Activated CD4-positive, alpha-beta T cell treated with anti-CD3 and anti-CD28 coated beads, Interleukin-2, amount 50 U/mL, for 24 hours (primary cell): Measurements from ENCODE around the gene ABHD2.
"Not testable (repeated sequence)": the region's sequence is repeated elsewhere in the genome, so short reads cannot be mapped to it uniquely, and the experiment has no call there.

Source experiments
- DNase-seq, 2 donors: peaks; one replicate each; pipeline ENCODE4 v3.0.0-alpha.2; 2020; ENCODE audit warnings: low read depth in 1 of 2, low spot score in 1 of 2

Gene ABHD2

DNA sequence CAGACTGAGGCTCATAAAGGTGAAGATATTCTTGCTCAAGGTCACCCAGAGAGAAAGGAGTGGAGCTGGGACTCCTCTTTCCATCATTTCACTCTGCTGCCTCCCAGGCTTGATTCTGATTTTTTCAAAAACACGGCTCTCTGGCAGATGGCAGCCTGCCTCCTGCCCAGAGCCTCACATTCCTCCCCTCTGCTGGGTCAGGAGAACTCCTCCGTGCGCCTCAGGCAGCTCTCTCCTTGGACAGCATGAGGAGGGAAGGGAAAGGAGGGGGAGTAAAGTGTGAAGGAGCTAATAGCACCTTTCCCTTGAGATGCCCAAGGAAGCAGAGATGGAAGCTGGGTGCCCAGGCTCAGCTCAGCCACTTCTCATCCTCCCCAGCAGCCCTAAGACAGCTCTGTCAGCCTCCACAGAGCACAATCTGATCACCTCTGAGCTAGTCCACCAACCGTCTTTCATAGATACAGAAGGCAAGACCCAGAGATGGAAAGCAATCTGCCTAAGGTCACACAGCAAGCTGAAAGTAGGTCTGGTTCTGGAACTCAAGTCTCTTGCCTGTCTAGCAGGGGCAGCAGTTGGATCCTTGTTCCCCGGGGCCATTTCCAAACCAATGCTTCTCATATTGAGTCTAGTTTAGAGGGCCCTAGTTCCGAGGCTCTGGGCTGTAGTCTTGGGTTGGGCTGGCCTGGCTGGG lies 129.6 kb downstream of the ABHD2 start:
- no peak for DNase-seq

DNA sequence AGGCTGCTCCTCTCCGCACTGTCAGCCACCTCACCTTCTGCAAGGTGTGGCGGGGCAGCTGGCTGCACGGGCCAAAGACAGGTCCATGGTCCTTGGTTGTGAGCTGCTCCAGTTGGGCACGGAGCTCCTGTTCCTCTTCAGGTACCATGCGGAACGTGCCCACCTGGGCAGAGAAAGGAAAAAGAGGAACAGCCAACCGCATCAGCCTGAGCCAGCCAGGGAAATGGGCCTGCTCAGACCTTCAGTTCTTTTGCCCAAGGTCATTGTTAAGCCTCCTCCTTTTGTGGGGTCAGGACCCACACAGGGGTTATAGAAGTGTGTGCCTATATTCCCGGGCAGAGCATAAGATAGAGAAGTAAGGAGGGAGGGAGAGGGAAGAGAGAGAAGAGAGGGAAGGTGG lies 130.3 kb downstream of the ABHD2 start:
- DNase-seq = no peak

DNA sequence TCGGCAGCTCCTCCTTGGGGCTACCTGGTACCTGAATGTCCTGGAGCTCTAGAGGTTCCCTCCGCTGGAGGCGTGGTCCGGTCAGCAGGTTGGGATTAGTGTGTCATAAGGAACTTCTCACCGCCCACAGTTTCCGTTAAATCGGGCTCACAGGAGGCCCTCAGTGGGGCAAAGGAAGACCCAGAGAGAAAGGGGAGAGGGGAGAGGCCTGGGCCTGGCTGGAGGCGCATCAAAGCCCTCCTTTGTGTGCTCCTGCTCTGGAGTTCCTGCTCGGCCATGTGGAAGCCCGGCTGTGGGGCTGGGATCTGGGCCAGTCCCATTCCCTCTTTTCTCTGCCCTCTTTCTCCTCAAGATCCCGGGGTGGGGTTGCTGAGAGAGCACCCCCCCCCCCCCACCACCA lies 133.3 kb downstream of the ABHD2 start, which contains the start of gene RLBP1:
Gene RLBP1, minus strand, starts transcription at position 37 of the 400 bp plus-strand sequence. CDS start 2,604 bp downstream, outside the sequence.
- no peak for DNase-seq

DNA sequence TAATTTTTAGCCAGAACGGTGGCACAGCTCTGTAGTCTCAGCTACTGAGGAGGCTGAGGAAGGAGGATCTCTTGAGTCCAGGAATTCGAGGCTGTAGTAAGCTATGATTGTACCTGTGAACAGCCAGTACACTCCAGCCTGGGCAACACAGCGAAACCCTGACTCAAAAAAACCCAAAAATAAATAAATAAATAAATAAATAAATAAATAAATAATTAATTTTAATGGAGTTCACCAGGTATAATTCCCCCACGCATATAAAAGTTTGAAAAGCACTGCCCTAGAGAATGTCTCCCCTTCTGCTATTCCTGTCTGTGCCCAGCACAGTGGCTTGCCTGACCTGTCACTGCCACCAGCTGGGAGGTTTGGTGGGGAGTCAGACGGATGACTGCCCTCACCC lies 137.3 kb downstream of the ABHD2 start:
- DNase-seq = no peak

DNA sequence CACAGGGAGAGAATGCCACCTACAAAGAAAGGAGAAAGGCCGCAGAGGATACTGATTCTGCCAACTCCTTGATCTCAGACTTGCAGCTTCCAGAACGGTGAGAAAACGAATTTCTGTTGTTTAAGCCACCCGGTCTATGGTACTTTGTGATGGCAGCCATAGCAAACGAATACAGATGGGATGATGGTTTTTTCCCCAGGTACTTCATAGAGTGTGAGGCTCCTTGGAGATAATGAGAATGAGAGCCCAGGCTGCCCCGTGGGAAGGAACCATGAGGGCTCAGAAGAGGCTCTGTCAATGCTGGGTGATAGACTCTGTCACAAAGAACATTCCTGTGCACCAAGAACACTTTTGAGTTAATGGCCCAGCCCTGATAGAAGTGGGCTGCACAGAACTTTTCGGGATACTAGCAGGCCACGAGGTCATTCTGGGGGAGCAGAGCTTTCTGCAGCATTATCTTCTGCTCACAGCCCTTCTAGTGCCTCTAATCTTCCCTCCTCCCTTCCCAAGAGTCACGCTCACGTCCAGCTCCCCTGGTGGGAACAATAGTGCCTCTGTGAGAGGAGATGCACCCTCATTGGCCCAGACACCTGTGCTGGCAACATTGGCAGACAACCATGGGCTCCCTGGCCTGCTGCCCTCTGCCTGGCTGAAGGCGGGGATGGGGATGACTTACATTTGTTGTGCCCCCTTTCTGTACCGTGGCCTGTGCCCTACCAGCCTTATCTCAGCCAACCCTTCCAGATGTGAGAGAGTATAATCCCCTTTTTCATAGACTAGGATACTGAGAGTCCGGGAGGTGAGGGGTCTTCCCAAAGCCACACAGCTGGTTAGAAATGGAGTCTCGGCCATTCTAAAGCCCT lies 138.3 kb downstream of the ABHD2 start:
- DNase-seq = no peak

DNA sequence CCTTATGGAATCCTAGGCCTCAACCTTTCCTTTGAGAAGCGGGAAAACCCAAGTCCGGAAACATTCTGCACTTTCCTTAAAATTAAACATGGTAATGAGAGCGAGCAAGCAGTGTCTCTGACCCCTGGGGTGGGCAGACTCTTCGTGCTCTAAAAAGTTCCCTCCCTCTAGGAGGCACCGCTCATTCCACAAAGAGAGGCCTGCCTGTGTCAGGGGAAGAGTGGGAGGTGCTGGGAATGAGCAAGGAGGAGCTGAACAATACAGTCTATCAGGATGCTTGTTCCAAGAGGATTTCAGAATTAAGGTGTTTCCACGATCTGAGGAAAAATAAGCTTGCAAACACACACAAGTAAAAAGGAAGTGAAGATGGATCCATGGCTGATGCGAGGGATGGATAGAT lies 139.2 kb downstream of the ABHD2 start:
- DNase-seq = no peak

DNA sequence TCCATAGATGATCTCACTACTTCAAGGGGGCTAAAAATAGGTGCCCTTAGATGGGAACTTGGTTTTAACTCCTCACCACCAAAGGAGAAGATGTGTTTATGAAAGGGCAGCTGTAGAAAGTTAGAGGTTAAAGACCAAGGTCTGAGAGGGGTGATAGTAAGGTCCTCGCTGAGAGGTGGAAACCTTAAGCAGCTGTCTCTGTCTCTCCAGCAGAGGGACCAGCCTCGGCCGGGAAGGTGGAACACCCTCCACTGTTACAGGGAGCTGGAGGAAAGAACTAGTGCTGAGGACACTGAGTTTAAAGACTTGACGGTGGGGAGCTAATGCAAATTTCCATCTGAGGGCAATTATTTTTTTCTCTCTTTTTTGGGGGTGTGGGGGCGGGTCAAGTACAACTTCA lies 142.0 kb downstream of the ABHD2 start:
- DNase-seq = no peak

DNA sequence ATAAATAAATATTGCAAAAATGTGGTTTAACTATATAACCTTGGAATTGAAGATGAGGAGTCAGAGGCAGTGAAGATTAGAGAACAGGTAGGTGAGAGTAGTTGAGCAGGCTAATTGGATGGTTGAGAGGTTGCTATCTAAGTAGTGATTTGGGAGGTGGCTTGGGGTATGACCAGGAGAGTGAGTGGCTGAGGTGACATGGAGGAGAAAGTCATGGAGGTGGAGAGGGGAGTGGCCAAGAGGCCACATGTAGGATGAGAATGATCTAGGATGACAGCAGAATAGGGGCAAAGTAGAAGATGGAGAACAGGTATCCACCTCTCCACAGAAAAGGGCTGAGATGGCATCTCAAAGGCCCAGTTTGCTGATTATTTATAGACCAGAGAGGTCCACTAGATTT lies 143.6 kb downstream of the ABHD2 start:
- no peak for DNase-seq

DNA sequence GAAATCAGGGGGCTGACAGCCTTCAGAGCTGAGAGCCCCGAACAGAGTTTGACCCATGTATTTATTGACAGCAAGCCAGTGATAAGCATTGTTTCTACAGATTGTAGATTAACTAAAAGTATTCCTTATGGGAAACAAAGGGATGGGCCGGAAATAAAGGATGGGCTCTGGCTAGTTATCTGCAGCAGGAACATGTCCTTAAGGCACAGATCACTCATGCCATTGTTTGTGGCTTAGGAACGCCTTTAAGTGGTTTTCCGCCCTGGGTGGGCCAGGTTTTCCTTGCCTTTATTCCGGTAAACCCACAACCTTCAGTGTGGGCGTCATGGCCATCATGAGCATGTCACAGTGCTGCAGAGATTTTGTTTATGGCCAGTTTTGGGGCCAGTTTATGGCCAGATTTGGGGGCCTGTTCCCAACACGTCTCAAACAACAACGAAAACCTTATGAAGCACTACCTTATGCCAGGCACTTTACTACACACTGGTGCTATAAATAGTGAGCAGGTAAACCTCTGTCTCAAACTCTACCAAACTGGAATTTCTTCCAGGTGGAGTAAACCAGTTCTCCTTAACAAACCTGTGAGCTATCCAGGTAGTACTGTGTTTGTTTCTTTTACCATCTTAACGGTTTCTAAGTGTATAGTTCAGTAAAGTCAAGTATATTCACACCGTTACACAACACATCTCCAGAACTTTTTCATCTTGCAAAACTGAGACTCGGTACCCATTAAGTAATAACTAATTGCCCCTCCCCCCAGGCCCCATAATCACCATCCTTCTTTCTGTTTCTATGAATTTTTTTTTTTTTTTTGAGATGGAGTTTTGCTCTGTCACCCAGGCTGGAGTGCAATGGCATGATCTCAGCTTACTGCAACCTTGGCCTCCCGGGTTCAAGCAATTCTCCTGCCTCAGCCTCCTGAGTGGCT lies 151.9 kb downstream of the ABHD2 start:
- DNase-seq = not testable (repeated sequence)

DNA sequence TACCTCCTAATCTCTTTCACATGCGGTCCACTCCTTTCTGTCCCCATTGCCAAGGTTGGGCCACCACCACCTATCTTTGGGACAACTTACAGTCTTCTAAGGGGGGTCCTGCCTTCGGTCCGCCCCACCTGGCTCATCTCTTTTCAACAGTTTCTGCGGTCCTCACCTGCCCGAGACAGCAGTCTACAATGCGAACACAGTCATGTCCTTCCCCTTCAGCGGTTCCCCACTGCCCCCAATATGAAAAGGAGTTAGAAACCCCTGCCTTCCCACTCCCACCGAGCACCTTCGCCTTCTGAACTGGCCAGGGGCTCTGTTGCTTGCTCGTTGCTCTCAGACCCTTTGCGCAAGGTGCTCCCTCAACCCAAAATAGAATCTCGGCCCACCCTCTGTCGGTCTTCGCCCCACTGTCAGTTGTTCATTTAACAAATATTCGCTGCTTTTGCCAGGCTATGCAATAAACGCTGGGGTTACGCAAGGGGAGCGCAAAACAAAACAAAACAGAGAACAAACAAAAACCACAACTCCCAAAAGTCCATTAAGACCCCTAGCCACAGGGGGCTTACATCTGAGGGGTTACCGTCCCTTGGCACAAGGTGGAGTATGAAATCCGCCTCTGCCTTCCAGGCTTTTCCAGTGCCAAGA lies 154.9 kb downstream of the ABHD2 start:
- no peak for DNase-seq

DNA sequence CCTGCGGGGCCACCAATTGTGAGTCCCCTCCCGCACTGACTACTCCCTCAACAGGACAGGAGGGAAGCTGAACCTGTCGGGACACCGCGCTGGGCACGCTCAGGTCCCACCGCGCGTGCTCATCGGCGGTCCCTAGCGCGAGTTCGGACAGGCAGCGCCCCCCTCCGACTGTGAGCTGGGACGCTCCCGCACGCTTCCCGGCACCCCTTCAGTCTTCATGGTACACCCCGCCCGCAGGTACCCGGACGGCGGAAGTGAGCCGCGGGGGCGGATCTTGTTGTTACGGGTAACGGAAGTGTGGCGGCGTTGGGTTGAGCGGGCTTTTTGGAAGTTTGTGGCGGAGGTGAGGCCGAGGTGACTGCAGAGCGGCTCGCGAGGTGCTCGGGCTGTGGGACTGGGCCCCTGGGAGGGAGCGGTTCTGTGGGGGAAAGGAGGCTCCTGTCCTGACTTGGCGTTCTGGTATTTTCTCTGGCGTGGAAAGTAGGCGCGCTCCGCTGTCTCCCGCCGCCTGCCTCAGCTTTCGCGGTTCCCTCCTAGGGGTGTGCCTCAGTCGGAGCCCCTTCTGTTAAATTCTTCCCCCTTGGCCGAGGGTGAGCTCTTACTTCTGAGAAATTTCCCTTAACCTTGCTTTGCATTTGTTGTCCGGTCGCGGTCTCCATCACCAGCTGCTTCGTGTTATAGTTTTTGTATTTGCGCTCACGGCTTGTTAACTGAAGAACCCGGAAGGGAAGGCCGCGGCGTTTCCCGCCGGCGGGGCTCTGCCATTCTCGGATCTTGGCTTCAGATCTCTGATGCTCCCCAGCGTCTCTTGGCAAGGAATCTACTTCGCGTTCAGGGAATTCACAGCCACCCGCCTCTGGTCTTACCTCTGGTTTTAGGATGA lies 155.7 kb downstream of the ABHD2 start, which contains the start of gene FANCI:
Gene FANCI, plus strand, starts transcription at position 289 of the 883 bp plus-strand sequence. CDS start 3,669 bp downstream, outside the sequence.
- DNase-seq = peak; percentile 95

DNA sequence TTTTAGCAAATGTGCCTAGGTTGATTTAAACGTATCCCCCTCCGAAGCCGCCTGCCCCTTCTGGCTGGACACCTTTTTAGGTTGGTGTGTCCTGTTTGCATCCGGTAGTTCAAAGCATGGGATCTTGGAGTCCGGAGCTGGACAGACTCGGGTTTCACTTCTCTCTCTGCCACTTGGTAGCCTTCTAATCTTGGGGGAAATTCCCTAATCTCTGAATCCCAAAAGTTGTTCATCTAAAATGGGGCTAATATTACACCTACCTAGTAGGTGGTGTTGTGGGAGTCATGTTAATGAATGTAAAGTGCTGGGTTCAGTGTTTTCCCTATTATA lies 156.3 kb downstream of the ABHD2 start:
- no peak for DNase-seq

DNA sequence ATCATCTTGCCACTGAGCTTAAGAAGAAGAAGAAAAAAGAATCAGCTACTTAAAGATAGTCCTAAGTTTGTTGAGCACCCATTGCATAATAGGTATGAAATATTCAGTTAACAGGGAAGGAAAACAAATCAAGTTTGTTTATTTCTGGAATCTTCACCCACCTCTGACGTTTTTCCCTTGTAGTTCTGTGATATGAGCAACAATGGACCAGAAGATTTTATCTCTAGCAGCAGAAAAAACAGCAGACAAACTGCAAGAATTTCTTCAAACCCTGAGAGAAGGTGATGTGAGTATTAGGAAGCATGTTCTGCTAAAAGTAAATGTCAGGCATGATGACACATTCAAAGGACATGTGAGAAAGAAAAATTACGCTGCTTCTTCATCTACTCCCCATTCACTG lies 159.2 kb downstream of the ABHD2 start:
- DNase-seq = no peak

DNA sequence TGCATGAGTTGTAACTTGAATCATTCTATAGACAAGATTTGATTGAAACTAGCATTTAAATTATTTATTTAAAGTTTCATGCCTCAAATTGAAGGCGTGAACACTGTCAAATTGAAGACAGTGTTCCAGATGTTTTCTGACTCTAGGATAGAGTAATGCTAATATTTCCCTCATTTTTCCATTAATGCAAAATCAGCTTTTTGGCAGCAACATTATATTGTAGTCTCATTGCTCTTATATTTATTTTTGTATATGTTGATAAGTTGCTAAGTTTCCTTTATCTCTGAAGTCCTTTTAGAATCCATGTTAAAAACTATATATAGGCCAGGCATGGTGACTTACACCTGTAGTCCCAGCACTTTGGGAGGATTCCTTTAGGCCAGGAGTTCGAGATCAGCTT lies 160.3 kb downstream of the ABHD2 start:
- no peak for DNase-seq

DNA sequence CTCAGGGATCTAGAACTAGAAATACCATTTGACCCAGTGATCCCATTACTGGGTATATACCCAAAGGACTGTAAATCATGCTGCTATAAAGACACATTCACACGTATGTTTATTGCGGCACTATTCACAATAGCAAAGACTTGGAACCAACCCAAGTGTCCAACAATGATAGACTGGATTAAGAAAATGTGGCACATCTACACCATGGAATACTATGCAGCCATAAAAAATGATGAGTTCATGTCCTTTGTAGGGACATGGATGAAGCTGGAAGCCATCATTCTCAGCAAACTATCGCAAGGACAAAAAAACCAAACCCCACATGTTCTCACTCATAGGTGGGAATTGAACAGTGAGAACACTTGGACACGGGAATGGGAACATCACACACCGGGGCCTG lies 161.9 kb downstream of the ABHD2 start:
- DNase-seq = not testable (repeated sequence)
